Psoas muscle (tissue), 8 donors: Measurements from ENCODE around the gene NOVA1. TPM values are rescaled to one million over a fixed set of nuclear protein-coding genes. Genes with fewer than 3 reads are reported as not detected.

ENCODE experiments used
- ATAC-seq, 4 donors: fragments of 200-7000 bp; cut with Tn5 transposase; one replicate each; pipeline ENCODE4 v1.9.1; 2020; ENCODE audit warnings: moderate library complexity in 3 of 4, mild to moderate bottlenecking in 2 of 4
- DNase-seq, 2 donors: peaks; one replicate each; pipeline ENCODE4 v3.0.0-alpha.2; 2020
- H3K27ac ChIP-seq: fragments of 200-600 bp; one replicate; pipeline ENCODE4 v1.8.0; 2022
- H3K27me3 ChIP-seq, 3 donors: fragments of 200-600 bp in 1 of 3; one replicate each; pipeline versions ENCODE4 v1.6.1 to v1.8.0; 2013 to 2022; ENCODE audit warnings: low read length in 2 of 3, mild to moderate bottlenecking in 2 of 3, moderate library complexity in 1 of 3; ENCODE audit not compliant: insufficient read depth in 3 of 3
- H3K36me3 ChIP-seq, 2 donors: fragments of 200-600 bp in 1 of 2; one replicate each; pipeline versions ENCODE4 v1.6.1 to v1.8.0; 2013 to 2022; ENCODE audit warnings: low read depth in 1 of 2, mild to moderate bottlenecking in 1 of 2, moderate library complexity in 1 of 2; ENCODE audit not compliant: insufficient read depth in 1 of 2
- H3K4me1 ChIP-seq: fragments of 200-600 bp; one replicate; pipeline ENCODE4 v1.8.0; 2022
- H3K4me3 ChIP-seq: fragments of 200-600 bp; one replicate; pipeline ENCODE4 v1.8.0; 2022; ENCODE audit warnings: mild to moderate bottlenecking
- H3K9me3 ChIP-seq: fragments of 200-600 bp; one replicate; pipeline ENCODE4 v1.8.0; 2022
- CTCF ChIP-seq: fragments of 200-600 bp; IDR thresholded peaks from one replicate; pipeline ENCODE4 v1.8.0; 2022; ENCODE audit warnings: antibody characterized with exemption
- WGBS, 3 donors: extraction: QIAGEN DNeasy Blood & Tissue Kit; methylation state at CpG; one replicate each; pipeline versions ENCODE4 v1.1.6 to v1.1.7; 2013; 5-methylcytosine and 5-hydroxymethylcytosine counted together
- intact Hi-C, 2 donors: fragments of 100-400 bp; cut with DNase I; formaldehyde crosslinking; loops; one replicate each; pipeline versions ENCODE4 v1.11.0 to v1.14.2; 2022
- polyA plus RNA-seq, 3 donors: library from polyadenylated mRNA; stranded (reverse); fragments of 200-250 nt; gene quantifications; one replicate each; pipeline ENCODE4 v1.2.3, GENCODE V29; 2013
- total RNA-seq, 4 donors: library from RNA; stranded (reverse); fragmentation: NEBNext Ultra II Directional in 2 of 4; extraction: Animal tissue kit (Norgen Biotek cat#: 25700) in 2 of 4; gene quantifications; one replicate each; pipeline versions ENCODE4 v1.2.1 to v1.2.4, GENCODE V29; 2021 to 2023
- donor health status: healthy with polysubstance abuse.
- donor health status: DM: no; HTN: no; CAD: no; lungs with moderate emphysema.
- donor health status: Bipolar disorder and iron deficiency.
- donor health status: healthy.
- donor health status: DM: yes; HTN: yes; CAD: no.
- donor health status: DM: no; HTN: no; CAD: no.
- donor health status: DM: no; HTN: no; CAD: no.
- donor health status: DM: yes; HTN: yes; CAD: no.

Gene NOVA1
- total and polyA plus RNA-seq, 7 donors, result 0.73 to 4.4 (median 2.5) TPM

- no peak overlapping the region for H3K27ac ChIP-seq
- WGBS, 3 donors, result 86 to 98% (median 91%) methylated on average over 1 of the region's 1 CpG
- DNase-seq, result no peak
- no peaks in the 10 kb centered on the region for H3K4me1 ChIP-seq
- no peak overlapping the region for H3K4me3 ChIP-seq
- H3K9me3 ChIP-seq, result no peaks in the 10 kb centered on the region
- no peak for TF ChIP-seq CTCF
- H3K36me3 ChIP-seq, result no peaks in the 10 kb centered on the region
- ATAC-seq, result no peak
- H3K27me3 ChIP-seq, result no peaks in the 10 kb centered on the region
- intact Hi-C loops, result no loop called here
Observed at GRCh38 chr14:26538176-26538575, 59.7 kb downstream of the NOVA1 start.

GRCh38 chr14:26531894-26532293, 65.9 kb downstream of the NOVA1 start:
- no peak overlapping the region for H3K4me3 ChIP-seq
- WGBS, 3 donors, result 86 to 88% (median 87%) methylated on average over 3 of the region's 3 CpGs
- intact Hi-C loops, result no loop called here
- no peaks in the 10 kb centered on the region for H3K4me1 ChIP-seq
- no peak for TF ChIP-seq CTCF
- no peak for ATAC-seq
- no peaks in the 10 kb centered on the region for H3K9me3 ChIP-seq
- no peaks in the 10 kb centered on the region for H3K36me3 ChIP-seq
- H3K27ac ChIP-seq, result no peak overlapping the region
- DNase-seq, result no peak
- no peaks in the 10 kb centered on the region for H3K27me3 ChIP-seq

- H3K9me3 ChIP-seq, result no peaks in the 10 kb centered on the region
- no peak overlapping the region for H3K4me3 ChIP-seq
- H3K27ac ChIP-seq, result no peak overlapping the region
- intact Hi-C loops, result no loop called here
- H3K27me3 ChIP-seq, result no peaks in the 10 kb centered on the region
- DNase-seq (peak; percentile 44 to 56), ATAC-seq (peak; percentile 23 to 63 (median 50))
- 34 to 49% (median 46%) methylated on average over 7 of the region's 7 CpGs for WGBS, 3 donors
- no peaks in the 10 kb centered on the region for H3K36me3 ChIP-seq
- H3K4me1 ChIP-seq, result no peaks in the 10 kb centered on the region
- TF ChIP-seq CTCF, result no peak
Observed at GRCh38 chr14:26528415-26529182, 69.2 kb downstream of the NOVA1 start.

GRCh38 chr14:26527095-26527494, 70.7 kb downstream of the NOVA1 start:
- no peak overlapping the region for H3K4me3 ChIP-seq
- ATAC-seq (no peak), DNase-seq (no peak)
- no peaks in the 10 kb centered on the region for H3K9me3 ChIP-seq
- TF ChIP-seq CTCF, result no peak
- no peaks in the 10 kb centered on the region for H3K4me1 ChIP-seq
- intact Hi-C loops, result no loop called here
- no peaks in the 10 kb centered on the region for H3K27me3 ChIP-seq
- H3K36me3 ChIP-seq, result no peaks in the 10 kb centered on the region
- no peak overlapping the region for H3K27ac ChIP-seq
- 49 to 61% (median 54%) methylated on average over 3 of the region's 3 CpGs for WGBS, 3 donors

GRCh38 chr14:26526137-26526536, 71.7 kb downstream of the NOVA1 start:
- no peak for TF ChIP-seq CTCF
- ATAC-seq, result no peak

More at GRCh38 chr14:26526137-26526536, 71.7 kb downstream of the NOVA1 start:
- 89 to 90% (median 90%) methylated on average over 1 of the region's 1 CpG for WGBS, 3 donors
- H3K9me3 ChIP-seq, result no peaks in the 10 kb centered on the region
- no peak overlapping the region for H3K4me3 ChIP-seq
- DNase-seq, result no peak
- H3K27me3 ChIP-seq, result no peaks in the 10 kb centered on the region
- H3K36me3 ChIP-seq, result no peaks in the 10 kb centered on the region
- intact Hi-C loops, result no loop called here
- no peaks in the 10 kb centered on the region for H3K4me1 ChIP-seq
- H3K27ac ChIP-seq, result no peak overlapping the region
